Lung (tissue), 12 donors: ENCODE results near the gene MYO5A. TPM values are rescaled to one million over a fixed set of nuclear protein-coding genes. Genes with fewer than 3 reads are reported as not detected.

ENCODE experiments used
- ATAC-seq: fragments of 200-7000 bp; cut with Tn5 transposase; one replicate; pipeline ENCODE4 v1.9.1; 2020; ENCODE audit warnings: moderate number of reproducible peaks; ENCODE audit not compliant: insufficient read depth, low FRiP score
- DNase-seq, 3 donors: peaks; one replicate each; pipeline ENCODE4 v3.0.0-alpha.2; 2013 to 2017
- H3K27ac ChIP-seq, 2 donors: one replicate each; pipeline ENCODE4 v1.5.1; 2013; ENCODE audit warnings: mild to moderate bottlenecking in 2 of 2, moderate library complexity in 2 of 2, control low read depth in 1 of 2, inconsistent platforms in 1 of 2, low read depth in 1 of 2, low read length in 1 of 2
- H3K27me3 ChIP-seq, 3 donors: one replicate each; pipeline ENCODE4 v1.5.1; 2013; ENCODE audit warnings: low read length in 2 of 3; ENCODE audit not compliant: control insufficient read depth in 3 of 3, insufficient read depth in 3 of 3
- H3K36me3 ChIP-seq, 4 donors: one replicate each; pipeline ENCODE4 v1.5.1; 2013; ENCODE audit warnings: low read length in 4 of 4, mild to moderate bottlenecking in 1 of 4, moderate library complexity in 1 of 4; ENCODE audit not compliant: control insufficient read depth in 4 of 4, insufficient read depth in 4 of 4
- H3K4me1 ChIP-seq, 5 donors: one replicate each; pipeline ENCODE4 v1.5.1; 2013; ENCODE audit warnings: low read length in 5 of 5, mild to moderate bottlenecking in 2 of 5, moderate library complexity in 1 of 5; ENCODE audit not compliant: control insufficient read depth in 5 of 5, insufficient read depth in 5 of 5
- H3K4me3 ChIP-seq: one replicate; pipeline ENCODE4 v1.5.1; 2013; ENCODE audit warnings: mild to moderate bottlenecking, control low read depth, moderate library complexity
- H3K9ac ChIP-seq, 2 donors: one replicate each; pipeline ENCODE4 v1.5.1; 2013; ENCODE audit warnings: low read length in 2 of 2, control low read depth in 1 of 2; ENCODE audit not compliant: insufficient read depth in 1 of 2
- H3K9me3 ChIP-seq, 4 donors: one replicate each; pipeline ENCODE4 v1.5.1; 2013; ENCODE audit warnings: low read length in 3 of 4, mild to moderate bottlenecking in 1 of 4, moderate library complexity in 1 of 4; ENCODE audit not compliant: control insufficient read depth in 4 of 4, insufficient read depth in 3 of 4
- CTCF ChIP-seq: IDR thresholded peaks from 2 replicates; pipeline ENCODE4 v1.5.1; 2012; ENCODE audit warnings: mild to moderate bottlenecking; ENCODE audit errors: control extremely low read depth, extremely low read depth
- WGBS, 2 donors: extraction: QIAGEN DNeasy Blood & Tissue Kit; methylation state at CpG; one replicate each; pipeline ENCODE4 v1.1.7; 2013; 5-methylcytosine and 5-hydroxymethylcytosine counted together
- polyA plus RNA-seq, 2 donors: library from polyadenylated mRNA; stranded (reverse); fragments of 200-250 nt; gene quantifications; one replicate each; pipeline ENCODE4 v1.2.1, GENCODE V29; 2013
- total RNA-seq, 2 donors: library from RNA; depleted of rRNA in 1 of 2; stranded (reverse); fragments of >200 nt in 1 of 2; gene quantifications; one replicate each; pipeline ENCODE4 v1.2.1, GENCODE V29; 2014 to 2021
- donor health status: control.
- donor health status: control.
- donor health status: Bipolar disorder and iron deficiency.
- donor health status: healthy.
- donor health status: DM: yes; HTN: yes; CAD: no.

Gene MYO5A
- total and polyA plus RNA-seq, 4 donors = 4.5 to 30.5 (median 13.3) TPM

DNA sequence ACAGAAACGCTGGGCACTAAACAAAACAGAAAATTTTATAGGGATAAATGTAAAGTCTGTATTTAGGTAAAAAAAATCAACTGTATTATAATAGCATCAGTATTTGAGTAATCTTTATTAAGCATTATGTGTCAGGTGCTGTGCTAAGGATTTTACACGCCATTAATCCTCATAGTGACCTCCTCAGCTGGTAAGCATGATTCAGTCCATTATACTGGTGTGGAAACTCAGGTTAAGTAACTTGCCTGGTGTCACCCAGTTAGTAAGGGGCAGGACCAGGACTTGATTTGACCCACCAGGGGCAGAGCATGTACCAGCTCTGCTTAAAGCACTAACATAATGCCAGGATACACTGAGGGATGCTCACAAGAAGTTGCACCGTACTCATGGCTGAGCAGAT is 237.9 kb downstream of the MYO5A start:
- no peak for DNase-seq
- no peak overlapping the region for H3K27ac ChIP-seq
- peaks cover 0 to 14% (median 10%) of the 10 kb centered on the region in 3 donors for H3K27me3 ChIP-seq
- H3K9ac ChIP-seq = no peak overlapping the region
- no peaks in the 10 kb centered on the region for H3K36me3 ChIP-seq
- peaks cover 0 to 21% (median 13%) of the 10 kb centered on the region in 5 donors for H3K4me1 ChIP-seq
- no peak overlapping the region for H3K4me3 ChIP-seq
- ATAC-seq = no peak
- WGBS, 2 donors = 92 to 98% methylated on average over 3 of the region's 3 CpGs
- TF ChIP-seq CTCF = no peak
- H3K9me3 ChIP-seq = no peaks in the 10 kb centered on the region

DNA sequence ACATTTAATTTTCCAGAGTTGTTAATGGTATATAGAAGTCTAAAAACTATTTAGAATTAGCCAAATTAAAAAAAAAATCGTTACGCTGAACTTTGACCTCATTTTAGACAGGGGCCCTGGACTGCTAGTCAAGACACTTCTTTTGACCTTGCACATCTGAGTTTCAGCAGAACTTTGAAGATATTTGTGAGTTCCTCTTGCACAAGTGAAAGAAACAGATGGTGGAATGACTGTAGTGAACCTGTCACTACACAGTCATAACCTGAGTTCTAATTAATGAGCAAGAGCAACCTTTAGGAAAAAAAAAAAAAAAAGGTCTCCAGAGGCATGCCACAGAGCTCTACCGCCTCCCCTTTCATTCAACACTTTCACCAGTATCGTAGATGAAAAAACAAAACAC is 238.4 kb downstream of the MYO5A start:
- H3K36me3 ChIP-seq = no peaks in the 10 kb centered on the region
- H3K9me3 ChIP-seq = no peaks in the 10 kb centered on the region
- ATAC-seq (no peak), DNase-seq (no peak)
- no peak overlapping the region for H3K4me3 ChIP-seq
- peaks cover 0 to 21% (median 8%) of the 10 kb centered on the region in 5 donors for H3K4me1 ChIP-seq
- no peak overlapping the region for H3K9ac ChIP-seq
- WGBS, 2 donors = 67 to 75% methylated on average over 4 of the region's 4 CpGs
- H3K27ac ChIP-seq = no peak overlapping the region
- TF ChIP-seq CTCF = no peak
- peaks cover 0 to 13% (median 9%) of the 10 kb centered on the region in 3 donors for H3K27me3 ChIP-seq

GRCh38 chr15:52289629-52290081 is 239.0 kb downstream of the MYO5A start:
- DNase-seq = no peak
- ATAC-seq = peak; percentile 65

More at GRCh38 chr15:52289629-52290081, 239.0 kb downstream of the MYO5A start:
- Histone ChIP-seq H3K9ac (no peak overlapping the region), H3K27me3 (peaks cover 0 to 11% (median 5%) of the 10 kb centered on the region in 3 donors), H3K27ac (peak overlapping the region in 1 of 2 donors; percentile 92), H3K9me3 (no peaks in the 10 kb centered on the region), H3K4me1 (peaks cover 0 to 16% (median 2%) of the 10 kb centered on the region in 5 donors), H3K36me3 (no peaks in the 10 kb centered on the region), H3K4me3 (no peak overlapping the region)
- no peak for TF ChIP-seq CTCF
- 44 to 68% methylated on average over 4 of the region's 4 CpGs for WGBS, 2 donors
